A673 (cell line): ENCODE measurements around the gene KIF22.

Experiments
- EZH2 ChIP-seq: fragments of 200-600 bp; sonication (generic); IDR thresholded peaks from 2 replicates; pipeline ENCODE4 v1.6.1; 2017; ENCODE audit warnings: borderline replicate concordance, low read depth, mild to moderate bottlenecking, mixed read lengths, antibody characterized with exemption, low read length; ENCODE audit not compliant: poor library complexity, severe bottlenecking
- TF ChIP-seq, protein P1 (sequence below): fragments of 300-800, 200-600 bp; sonication (generic); conservative IDR thresholded peaks from 2 replicates; pipeline ENCODE4 v1.5.1; 2017; ENCODE audit warnings: low read depth, mild to moderate bottlenecking, antibody characterized with exemption, low read length, moderate library complexity, mixed read lengths

DNA sequence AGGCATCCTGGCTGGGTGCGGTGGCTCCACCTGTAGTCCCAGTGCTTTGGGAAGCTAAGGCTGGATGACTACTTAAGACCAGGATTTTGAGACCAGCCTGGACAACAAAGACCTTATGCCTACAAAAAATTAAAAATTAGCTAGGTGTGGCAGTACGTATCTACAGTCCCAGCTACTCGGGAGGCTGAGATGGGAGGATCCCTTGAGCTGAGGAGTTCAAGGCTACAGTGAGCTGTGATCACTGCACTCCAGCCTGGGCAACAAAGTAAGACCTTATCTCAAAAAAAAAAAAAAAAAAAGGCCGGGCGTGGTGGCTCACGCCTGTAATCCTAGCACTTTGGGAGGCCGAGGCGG is 35.8 kb downstream of the KIF22 start:
- TF ChIP-seq, protein P1, sequence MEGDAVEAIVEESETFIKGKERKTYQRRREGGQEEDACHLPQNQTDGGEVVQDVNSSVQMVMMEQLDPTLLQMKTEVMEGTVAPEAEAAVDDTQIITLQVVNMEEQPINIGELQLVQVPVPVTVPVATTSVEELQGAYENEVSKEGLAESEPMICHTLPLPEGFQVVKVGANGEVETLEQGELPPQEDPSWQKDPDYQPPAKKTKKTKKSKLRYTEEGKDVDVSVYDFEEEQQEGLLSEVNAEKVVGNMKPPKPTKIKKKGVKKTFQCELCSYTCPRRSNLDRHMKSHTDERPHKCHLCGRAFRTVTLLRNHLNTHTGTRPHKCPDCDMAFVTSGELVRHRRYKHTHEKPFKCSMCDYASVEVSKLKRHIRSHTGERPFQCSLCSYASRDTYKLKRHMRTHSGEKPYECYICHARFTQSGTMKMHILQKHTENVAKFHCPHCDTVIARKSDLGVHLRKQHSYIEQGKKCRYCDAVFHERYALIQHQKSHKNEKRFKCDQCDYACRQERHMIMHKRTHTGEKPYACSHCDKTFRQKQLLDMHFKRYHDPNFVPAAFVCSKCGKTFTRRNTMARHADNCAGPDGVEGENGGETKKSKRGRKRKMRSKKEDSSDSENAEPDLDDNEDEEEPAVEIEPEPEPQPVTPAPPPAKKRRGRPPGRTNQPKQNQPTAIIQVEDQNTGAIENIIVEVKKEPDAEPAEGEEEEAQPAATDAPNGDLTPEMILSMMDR: no peak
- TF ChIP-seq EZH2: no peak
